ENCODE data around the gene ZFYVE28.
"Not testable (repeated sequence)": the region's sequence is repeated elsewhere in the genome, so short reads cannot be mapped to it uniquely, and the experiment has no call there.

ZFYVE28 gene

GRCh38 chr4:2446656-2447564 lies 28.5 kb upstream of the ZFYVE28 start:
- no peak for DNase-seq (ENCODE audit: low read depth in 2 of 2)

- DNase-seq (ENCODE audit: low read depth in 2 of 2): no peak
These were observed 27.1 kb upstream of the ZFYVE28 start for GRCh38 chr4:2445571-2445970.

GRCh38 chr4:2445130-2445529 lies 26.7 kb upstream of the ZFYVE28 start:
- no peak for DNase-seq (ENCODE audit: low read depth in 2 of 2)

- DNase-seq (ENCODE audit: low read depth in 2 of 2): no peak
These were observed 25.7 kb upstream of the ZFYVE28 start for GRCh38 chr4:2443956-2444740.

- DNase-seq (ENCODE audit: low read depth in 2 of 2): no peak
These were observed 24.8 kb upstream of the ZFYVE28 start for GRCh38 chr4:2443061-2443730.

GRCh38 chr4:2442175-2442993 lies 23.9 kb upstream of the ZFYVE28 start:
- no peak for DNase-seq (ENCODE audit: low read depth in 2 of 2)

- peak; percentile 33 to 71 for DNase-seq (ENCODE audit: low read depth in 2 of 2)
These were observed 23.1 kb upstream of the ZFYVE28 start for GRCh38 chr4:2441393-2442174.

- DNase-seq (ENCODE audit: low read depth in 2 of 2): no peak
These were observed 20.6 kb upstream of the ZFYVE28 start for GRCh38 chr4:2438822-2439718.

GRCh38 chr4:2437475-2438215 lies 19.2 kb upstream of the ZFYVE28 start:
- no peak for DNase-seq (ENCODE audit: low read depth in 2 of 2)

- no peak for DNase-seq (ENCODE audit: low read depth in 2 of 2)
These were observed 18.5 kb upstream of the ZFYVE28 start for GRCh38 chr4:2436761-2437474.

GRCh38 chr4:2436301-2436700 lies 17.9 kb upstream of the ZFYVE28 start:
- no peak for DNase-seq (ENCODE audit: low read depth in 2 of 2)

GRCh38 chr4:2434420-2434819 lies 16.0 kb upstream of the ZFYVE28 start:
- DNase-seq (ENCODE audit: low read depth in 2 of 2): no peak

- DNase-seq (ENCODE audit: low read depth in 2 of 2): no peak
These were observed 15.3 kb upstream of the ZFYVE28 start for GRCh38 chr4:2433609-2434350.

GRCh38 chr4:2432991-2433530 lies 14.6 kb upstream of the ZFYVE28 start:
- DNase-seq (ENCODE audit: low read depth in 2 of 2): no peak

- no peak for DNase-seq (ENCODE audit: low read depth in 2 of 2)
These were observed 13.6 kb upstream of the ZFYVE28 start for GRCh38 chr4:2432004-2432403.

GRCh38 chr4:2429945-2430757 lies 11.7 kb upstream of the ZFYVE28 start:
- DNase-seq (ENCODE audit: low read depth in 2 of 2): not testable (repeated sequence)
